Inflammatory macrophage (primary cell): Measurements from ENCODE around the gene XYLB.
"Not testable (repeated sequence)": the region's sequence is repeated elsewhere in the genome, so short reads cannot be mapped to it uniquely, and the experiment has no call there.

Experiments used
- DNase-seq, 2 donors: peaks; one replicate each; pipeline ENCODE4 v3.0.0-alpha.2; 2020 to 2022

Gene XYLB

DNA sequence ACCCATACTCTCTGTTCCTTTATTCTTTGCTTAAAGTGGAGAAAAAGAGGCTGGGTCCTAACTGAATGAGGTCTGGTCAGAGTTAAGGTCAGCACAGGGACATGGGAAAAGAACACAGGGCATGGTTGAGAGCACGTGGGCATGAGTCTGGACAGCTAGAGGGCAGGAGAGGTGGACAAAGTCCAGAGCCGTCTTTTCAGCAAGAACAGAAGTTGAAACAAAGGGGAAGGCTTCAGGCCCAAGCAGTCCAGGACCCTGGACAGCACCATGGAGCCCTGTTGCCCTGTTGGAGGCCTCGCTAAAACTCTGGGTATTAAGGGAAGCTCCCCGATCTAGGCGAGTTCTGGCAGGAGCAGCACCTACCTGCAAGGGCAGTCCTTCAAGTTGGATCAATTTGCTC is 50.7 kb downstream of the XYLB start:
- peak in 1 of 2 donors; percentile 24 for DNase-seq

DNA sequence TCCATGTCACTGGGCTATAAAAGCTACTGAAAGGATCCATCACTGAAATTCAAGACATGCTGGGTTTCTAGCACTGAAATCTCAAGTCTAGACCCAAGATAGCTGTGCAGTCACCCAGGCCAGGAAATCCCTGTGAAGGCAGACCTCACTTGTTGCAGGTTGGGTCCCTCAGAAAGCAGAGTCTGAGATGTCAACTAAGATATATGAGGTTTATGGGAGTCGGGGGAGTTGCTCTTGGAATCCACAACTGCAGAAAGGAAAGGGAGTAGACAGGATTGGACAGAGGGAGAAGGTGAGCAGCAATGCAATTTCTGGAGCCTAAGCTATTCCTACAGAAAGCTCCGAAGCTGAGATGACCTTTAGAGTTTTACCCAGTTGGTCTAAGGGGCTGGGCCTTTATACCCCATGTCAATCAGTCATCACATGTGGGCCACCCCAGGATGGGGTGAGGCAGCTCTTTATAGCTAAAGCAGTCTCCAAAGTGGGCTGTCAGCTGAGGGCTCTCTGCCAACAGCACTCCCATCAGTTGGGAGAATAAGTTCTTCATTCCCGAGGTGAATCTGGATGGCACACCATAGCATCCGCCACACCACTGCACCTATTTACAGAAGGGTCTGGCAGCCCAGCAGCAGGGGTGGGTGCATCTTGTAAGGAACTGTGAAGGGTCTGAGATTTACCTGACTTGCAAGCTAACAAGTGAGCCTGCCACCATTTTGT is 54.8 kb downstream of the XYLB start:
- no peak for DNase-seq

DNA sequence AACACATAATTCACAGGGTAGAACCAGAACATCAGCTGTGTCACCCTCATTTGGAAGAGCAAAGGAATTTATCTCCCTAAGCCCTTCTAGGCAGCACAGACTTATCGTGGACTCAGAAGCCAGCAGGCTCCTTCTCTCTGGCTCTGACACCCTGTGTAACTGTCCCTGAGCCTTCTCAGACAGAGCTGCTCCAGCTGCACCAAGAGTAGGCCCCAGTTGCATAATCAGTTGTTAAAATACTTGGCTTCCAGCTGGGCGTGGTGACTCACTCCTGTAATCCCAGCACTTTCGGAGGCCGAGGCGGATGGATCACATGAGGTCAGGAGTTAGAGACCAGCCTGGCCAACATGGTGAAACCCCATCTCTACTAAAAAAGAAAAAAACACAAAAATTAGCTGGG is 57.7 kb downstream of the XYLB start:
- no peak for DNase-seq

GRCh38 chr3:38411591-38411990 is 65.0 kb downstream of the XYLB start:
- DNase-seq = no peak

DNA sequence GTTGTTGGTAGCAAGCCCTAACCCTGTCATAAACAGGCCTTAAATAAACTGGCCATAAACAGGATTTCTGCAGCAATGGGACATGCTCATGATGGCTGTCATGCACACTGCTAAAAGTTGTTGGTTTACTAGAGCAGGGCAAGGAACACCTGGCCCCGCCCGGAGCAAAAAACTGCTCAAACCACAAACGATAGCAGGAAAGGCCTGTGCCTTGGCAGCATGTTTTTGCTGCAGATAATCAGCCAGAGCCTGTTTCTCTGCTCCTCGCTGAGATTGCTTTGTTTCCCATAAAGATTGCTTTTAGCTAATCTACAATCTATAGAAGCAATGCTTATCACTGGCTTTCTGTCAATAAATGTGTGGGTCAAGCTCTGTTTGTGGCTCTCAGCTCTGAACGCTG is 74.2 kb downstream of the XYLB start:
- not testable (repeated sequence) for DNase-seq

DNA sequence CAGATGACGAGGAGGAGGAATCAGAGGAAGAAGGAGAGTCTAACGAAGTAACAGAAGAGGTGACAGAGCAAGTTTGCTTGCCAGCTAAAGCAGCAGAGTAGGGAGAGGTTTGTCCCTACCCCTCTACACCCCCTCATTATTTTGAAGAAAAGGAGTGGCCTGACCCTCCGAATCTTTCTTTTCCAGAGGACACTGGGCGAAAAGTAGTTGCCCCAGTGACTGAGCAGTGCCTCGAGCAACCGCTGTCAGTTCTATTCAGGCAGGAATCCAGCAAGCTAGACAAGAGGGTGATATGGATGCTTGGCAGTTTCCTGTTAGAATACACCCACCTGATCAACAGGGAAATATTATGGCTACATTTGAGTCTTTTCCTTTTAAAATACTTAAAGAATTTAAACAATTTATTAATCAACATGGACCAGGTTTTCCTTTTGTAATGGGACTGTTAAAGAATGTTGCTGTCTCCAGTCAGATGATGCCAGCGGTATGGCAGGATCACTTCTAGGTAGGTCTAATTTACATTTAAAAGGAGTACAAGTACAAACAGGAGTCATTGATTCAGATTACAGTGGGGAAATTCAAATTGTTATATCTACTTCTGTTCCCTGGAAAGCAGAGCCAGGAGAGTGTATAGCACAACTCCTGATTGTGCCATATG is 75.2 kb downstream of the XYLB start:
- no peak for DNase-seq

DNA sequence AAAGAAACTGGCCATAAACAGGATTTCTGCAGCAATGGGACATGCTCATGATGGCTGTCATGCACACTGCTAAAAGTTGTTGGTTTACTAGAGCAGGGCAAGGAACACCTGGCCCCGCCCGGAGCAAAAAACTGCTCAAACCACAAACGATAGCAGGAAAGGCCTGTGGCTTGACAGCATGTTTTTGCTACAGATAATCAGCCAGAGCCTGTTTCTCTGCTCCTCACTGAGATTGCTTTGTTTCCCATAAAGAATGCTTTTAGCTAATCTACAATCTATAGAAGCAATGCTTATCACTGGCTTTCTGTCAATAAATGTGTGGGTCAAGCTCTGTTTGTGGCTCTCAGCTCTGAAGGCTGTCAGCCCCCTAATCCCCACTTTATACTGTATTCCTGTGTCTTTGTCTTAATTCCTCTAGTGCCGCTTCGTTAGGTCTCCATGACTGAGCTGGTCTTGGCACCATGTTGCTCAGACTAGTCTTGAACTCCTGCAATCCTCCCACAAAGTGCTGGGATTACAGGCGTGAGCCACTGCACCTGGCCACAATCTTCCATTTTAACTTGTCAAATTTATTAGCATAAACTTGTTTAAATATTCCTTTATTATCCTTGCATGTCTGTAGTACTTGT is 80.3 kb downstream of the XYLB start:
- not testable (repeated sequence) for DNase-seq

DNA sequence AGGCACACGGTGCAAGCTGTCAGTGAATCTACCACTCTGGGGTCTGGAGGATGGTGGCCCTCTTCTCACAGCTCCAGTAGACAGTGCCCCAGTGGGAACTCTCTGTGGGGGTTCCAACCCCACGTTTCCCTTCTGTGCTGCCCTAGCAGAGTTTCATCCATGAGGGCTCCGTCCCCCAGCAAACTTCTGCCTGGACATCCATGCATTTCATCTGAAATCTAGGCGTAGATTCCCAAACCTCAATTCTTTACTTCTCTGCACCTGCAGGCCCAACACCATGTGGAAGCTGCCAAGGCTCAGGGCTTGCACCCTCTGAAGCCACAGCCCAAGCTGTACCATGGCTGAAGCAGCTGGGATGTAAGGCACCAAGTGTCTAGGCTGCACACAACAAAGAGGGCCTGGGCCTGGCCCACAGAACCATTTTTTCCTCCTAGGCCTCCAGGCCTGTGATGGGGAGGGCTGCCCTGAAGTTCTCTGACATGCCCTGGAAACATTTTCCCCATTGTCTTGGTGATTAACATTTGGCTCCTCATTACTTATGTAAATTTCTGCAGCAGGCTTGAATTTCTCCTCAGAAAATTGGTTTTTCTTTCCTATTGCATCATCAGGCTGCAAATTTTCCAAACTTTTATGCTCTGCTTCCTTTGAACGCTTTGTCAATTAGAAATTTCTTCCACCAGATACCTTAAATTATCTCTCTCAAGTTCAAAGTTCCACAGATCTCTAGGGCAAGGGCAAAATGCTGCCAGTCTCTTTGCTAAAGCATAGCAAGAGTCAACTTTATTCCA is 86.5 kb downstream of the XYLB start:
- DNase-seq = not testable (repeated sequence)

DNA sequence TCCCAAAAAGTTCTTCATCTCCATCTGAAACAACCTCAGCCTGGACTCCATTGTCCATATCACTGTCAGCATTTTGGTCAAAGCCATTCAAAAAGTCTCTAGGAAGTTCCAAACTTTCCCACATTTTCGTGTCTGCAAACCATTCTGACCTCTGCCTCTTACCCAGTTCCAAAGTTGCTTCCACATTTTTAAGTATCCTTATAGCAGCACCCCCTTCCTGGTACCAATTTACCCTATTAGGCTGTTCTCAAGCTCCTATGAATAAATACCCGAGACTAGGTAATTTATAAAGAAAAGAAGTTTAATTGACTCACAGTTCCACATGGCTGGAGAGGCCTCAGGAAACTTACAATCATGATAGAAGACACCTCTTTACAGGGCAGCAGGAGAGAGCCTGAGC is 87.1 kb downstream of the XYLB start:
- DNase-seq = not testable (repeated sequence)

DNA sequence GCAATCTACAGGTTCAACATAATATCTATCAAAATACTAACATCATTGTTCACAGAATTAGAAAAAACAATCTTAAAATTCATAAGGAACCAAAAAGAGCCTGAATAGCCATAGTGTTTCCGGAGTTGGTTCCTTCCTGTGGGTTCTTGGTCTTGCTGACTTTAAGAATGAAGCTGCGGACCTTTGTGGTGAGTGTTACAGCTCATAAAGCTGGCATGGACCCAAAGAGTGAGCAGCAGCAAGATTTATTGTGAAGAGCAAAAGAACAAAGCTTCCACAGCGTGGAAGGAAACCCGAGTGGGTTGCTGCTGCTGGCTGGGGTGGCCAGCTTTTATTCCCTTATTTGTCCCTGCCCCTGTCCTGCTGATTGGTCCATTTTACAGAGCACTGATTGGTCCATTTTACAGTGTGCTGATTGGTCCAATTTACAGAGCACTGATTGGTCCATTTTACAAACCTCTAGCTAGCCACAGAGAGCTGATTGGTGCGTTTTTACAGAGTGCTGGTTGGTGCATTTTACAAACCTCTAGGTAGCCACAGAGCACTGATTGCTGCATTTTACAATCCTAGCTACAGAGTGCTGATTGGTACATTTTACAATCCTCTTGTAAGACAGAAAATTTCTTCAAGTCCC is 92.0 kb downstream of the XYLB start:
- peak; percentile 29 to 55 for DNase-seq

DNA sequence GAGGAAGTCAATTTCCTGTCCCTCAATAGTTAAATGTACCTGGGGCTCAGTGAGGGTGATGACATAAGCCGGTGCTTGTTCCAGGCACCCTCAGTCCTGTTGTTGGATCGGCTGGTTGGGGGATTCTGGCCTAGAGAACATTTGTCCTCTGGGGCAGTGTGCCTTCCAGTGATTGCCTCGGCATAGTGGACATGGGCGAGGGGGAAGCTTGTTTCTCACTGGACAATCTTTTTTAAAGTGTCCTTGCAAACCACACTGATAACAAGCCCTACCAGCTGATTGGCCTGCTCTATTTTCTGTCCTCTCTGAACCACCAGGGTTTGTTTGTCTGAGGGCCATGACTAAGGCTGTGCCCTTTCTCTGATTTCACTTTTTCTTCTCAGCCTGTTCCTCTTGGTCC is 96.6 kb downstream of the XYLB start:
- DNase-seq = not testable (repeated sequence)

DNA sequence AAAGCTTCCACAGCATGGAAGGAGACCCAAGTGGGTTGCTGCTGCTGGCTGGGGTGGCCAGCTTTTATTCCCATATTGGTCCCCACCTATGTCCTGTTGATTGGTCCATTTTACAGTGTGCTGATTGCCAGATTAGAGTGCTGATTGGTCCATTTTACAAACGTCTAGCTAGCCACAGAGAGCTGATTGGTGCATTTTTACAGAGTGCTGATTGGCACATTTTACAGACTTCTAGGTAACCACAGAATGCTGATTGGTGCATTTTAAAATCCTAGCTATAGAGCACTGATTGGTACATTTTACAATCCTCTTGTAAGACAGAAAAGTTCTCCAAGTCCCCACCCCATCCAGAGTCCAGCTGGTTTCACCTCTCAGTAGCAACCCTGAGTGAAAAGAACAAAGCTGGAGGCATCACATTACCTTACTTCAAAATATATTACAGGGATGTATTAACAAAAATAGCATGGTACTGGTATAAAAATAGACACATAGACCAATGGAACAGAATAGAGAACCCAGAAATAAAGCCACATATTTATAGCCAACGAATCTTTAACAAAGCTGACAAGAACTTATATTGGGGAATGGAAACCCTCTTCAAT is 99.6 kb downstream of the XYLB start:
- no peak for DNase-seq

- DNase-seq = no peak
Measured at GRCh38 chr3:38446812-38447211, 100.2 kb downstream of the XYLB start.

GRCh38 chr3:38450853-38451252 is 104.3 kb downstream of the XYLB start:
- no peak for DNase-seq

DNA sequence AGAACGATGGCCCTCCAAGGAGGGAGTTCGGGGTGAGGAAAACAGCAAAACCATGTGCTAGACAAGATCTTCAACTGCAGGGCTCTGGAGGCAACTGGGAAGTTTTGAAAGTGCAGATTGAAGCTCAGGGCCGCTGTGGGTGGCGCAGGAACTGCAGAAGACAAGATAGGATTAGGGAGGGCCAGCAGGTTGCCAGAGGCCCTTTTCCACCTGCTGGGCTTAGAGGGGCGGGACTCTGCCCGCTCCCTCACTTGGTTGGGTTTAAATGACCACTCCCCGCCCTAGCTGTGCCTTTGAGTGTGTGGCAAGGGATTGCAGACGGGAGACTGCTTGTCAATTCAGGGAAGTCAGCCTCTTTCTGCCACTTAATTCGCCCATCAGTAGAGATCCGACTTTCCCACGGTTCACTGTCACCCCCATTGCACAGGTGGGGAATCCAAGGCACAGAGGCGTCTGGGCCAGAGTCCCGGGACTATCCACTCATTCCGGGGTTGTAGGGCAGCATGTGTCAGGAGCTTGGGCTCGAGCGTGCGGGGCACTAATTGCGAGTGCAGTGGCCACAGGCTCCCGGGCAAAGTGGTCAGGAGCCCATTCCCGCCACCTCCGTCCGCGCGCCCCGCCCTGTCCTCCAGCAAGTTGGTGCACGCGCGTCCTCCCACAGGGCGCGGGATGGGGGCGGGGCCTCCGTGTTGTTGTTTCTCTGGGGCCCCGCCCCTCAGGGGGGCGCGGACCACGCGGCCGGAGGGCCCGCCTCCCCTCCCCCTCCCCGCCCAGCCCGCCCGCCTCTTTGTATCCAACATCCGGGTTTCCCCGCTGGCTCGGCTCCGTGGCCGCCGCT is 106.7 kb downstream of the XYLB start, which contains the start of gene ACVR2B:
ACVR2B (plus strand) TSS at position 816 of the 838 bp plus-strand sequence. CDS start 433 bp downstream, outside the sequence.
- peak; percentile 80 to 83 for DNase-seq

- DNase-seq = no peak
Measured at GRCh38 chr3:38453913-38454177, 107.3 kb downstream of the XYLB start.

GRCh38 chr3:38454178-38454883 is 107.7 kb downstream of the XYLB start:
- DNase-seq = peak; percentile 2 to 22

DNA sequence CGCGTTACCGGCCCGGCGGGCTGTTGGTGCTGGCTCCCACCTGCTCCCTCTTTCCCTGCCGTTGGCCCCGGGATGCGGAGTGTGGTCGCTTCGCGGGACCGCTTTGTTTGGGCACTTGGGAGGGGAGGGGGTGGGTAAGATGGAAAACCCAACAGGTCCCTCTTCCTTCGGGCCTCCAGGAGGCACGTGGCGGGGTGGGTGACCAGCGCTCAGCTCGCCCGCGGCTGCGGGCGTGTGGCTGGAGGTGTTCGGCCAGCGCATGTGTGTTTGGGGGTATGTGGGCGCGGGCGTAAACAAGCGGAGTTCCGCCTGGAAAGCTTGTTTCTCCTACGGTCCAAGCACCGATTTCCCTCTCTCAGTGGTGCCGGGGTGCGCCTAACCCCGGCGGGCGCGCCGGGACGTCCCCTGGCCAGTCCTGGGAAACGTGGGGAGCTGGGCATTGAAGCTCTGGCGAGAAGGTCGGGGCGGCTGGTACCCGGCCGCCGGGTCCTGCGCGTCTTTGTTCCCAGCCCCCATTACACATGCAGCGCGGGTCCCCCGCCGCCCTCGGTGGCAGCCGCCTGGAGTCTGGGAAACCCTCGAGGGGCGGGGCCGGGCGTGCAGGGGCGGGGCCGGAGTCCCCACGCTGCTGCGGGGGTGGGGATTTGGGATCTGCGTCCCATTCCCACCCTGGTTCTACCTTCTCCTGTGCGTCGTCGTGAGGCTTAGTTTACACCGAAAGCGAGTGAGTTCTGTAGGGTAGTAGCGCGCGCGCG is 108.5 kb downstream of the XYLB start:
- peak in 1 of 2 donors; percentile 56 for DNase-seq

DNA sequence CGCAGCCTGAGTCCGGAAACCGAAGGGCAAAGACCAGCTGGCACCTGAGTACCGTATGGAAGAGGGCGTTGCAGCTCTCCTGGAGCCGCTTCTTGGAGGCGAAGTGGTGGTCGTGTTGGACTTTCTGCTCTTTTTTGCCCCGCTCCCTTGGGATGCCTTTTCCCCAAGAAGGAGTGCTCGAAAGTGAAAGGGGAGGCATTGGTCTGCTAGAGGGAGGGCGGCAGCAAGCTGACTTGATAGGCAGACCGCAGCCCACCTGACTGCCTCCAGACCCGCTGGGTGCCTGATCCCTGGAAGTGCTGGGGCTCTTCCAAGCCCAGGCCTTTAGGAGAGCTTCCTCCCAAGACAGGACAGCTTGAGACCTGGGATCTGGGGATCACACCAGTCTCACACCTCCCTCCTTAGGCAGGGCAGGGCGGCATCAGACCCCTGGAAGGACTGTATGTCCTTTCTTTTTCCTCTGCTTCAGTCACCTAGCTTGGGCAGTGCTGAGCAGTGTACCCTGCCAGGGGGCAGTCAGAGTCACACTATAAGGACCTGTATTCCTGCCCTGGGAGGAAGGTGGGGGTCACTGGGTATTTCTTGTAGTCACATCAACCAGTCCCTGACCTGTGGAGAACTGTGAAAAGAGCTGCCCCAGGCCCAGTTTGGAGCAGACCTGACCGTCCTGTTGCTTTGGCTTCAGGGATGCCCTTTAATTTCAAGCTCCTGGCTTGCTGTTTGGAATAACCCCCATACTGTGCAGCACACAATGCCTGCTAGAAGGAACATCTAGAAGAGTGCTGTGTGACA is 109.2 kb downstream of the XYLB start:
- no peak for DNase-seq
